RPMI7951 (cell line): ENCODE data around the gene TOX3. TPM values are rescaled to one million over a fixed set of nuclear protein-coding genes. Genes with fewer than 3 reads are reported as not detected.

Source experiments
- DNase-seq: peaks from one replicate; pipeline ENCODE4 v3.0.0-alpha.2; 2012; ENCODE audit warnings: low read depth
- total RNA-seq: library from RNA; depleted of rRNA; stranded (reverse); fragments of >200 nt; shearing (Covaris generic); gene quantifications from 2 replicates; pipeline ENCODE4 v1.2.3, GENCODE V29; 2014; rRNA removed

The TOX3 gene
- total RNA-seq, result not detected in 2 replicates

GRCh38 chr16:52547004-52547833, at the start of gene TOX3:
Gene TOX3, minus strand, starts transcription at chr16:52547143. Its CDS starts 420 bp downstream, at chr16:52546723.
- no peak for DNase-seq

- DNase-seq, result no peak
These were observed 45.8 kb upstream of the TOX3 start for GRCh38 chr16:52592778-52593177.

GRCh38 chr16:52591934-52592592, 45.1 kb upstream of the TOX3 start:
- no peak for DNase-seq

GRCh38 chr16:52591471-52591870, 44.5 kb upstream of the TOX3 start:
- DNase-seq, result no peak

- DNase-seq, result no peak
These were observed 39.2 kb upstream of the TOX3 start for GRCh38 chr16:52586159-52586558.

GRCh38 chr16:52584354-52585320, 37.7 kb upstream of the TOX3 start:
- DNase-seq, result no peak

- peak; percentile 5 for DNase-seq
These were observed 34.6 kb upstream of the TOX3 start for GRCh38 chr16:52581530-52581929.

GRCh38 chr16:52580488-52580887, 33.5 kb upstream of the TOX3 start:
- DNase-seq, result no peak

GRCh38 chr16:52578829-52579498, 32.0 kb upstream of the TOX3 start:
- no peak for DNase-seq

- DNase-seq, result no peak
These were observed 31.3 kb upstream of the TOX3 start for GRCh38 chr16:52578007-52578828.

- no peak for DNase-seq
These were observed 30.3 kb upstream of the TOX3 start for GRCh38 chr16:52577130-52577706.

- no peak for DNase-seq
These were observed 26.7 kb upstream of the TOX3 start for GRCh38 chr16:52573365-52574299.

GRCh38 chr16:52572656-52573055, 25.7 kb upstream of the TOX3 start:
- DNase-seq, result no peak

GRCh38 chr16:52570495-52571091, 23.6 kb upstream of the TOX3 start:
- no peak for DNase-seq

- DNase-seq, result no peak
These were observed 22.8 kb upstream of the TOX3 start for GRCh38 chr16:52569701-52570100.

- no peak for DNase-seq
These were observed 22.2 kb upstream of the TOX3 start for GRCh38 chr16:52568983-52569690.

- DNase-seq, result no peak
These were observed 21.6 kb upstream of the TOX3 start for GRCh38 chr16:52568495-52568894.

- DNase-seq, result no peak
These were observed 20.2 kb upstream of the TOX3 start for GRCh38 chr16:52567193-52567592.
